Lower lobe of right lung (tissue), 2 donors: Measurements from ENCODE around the gene SLC9A1. TPM values are rescaled to one million over a fixed set of nuclear protein-coding genes. Genes with fewer than 3 reads are reported as not detected.
"Not testable (repeated sequence)": the region's sequence is repeated elsewhere in the genome, so short reads cannot be mapped to it uniquely, and the experiment has no call there.

Experiments
- ATAC-seq, 2 donors: fragments of 200-7000 bp; cut with Tn5 transposase; one replicate each; pipeline ENCODE4 v1.9.1; 2020 to 2022; ENCODE audit warnings: mild to moderate bottlenecking in 2 of 2, moderate library complexity in 2 of 2
- DNase-seq: peaks from one replicate; pipeline ENCODE4 v3.0.0-alpha.2; 2020
- H3K27ac ChIP-seq: fragments of 200-600 bp; one replicate; pipeline ENCODE4 v1.8.0; 2022
- H3K27me3 ChIP-seq: fragments of 200-600 bp; one replicate; pipeline ENCODE4 v1.8.0; 2022; ENCODE audit warnings: low read depth
- H3K36me3 ChIP-seq: fragments of 200-600 bp; one replicate; pipeline ENCODE4 v1.8.0; 2022; ENCODE audit warnings: mild to moderate bottlenecking
- H3K4me1 ChIP-seq: fragments of 200-600 bp; one replicate; pipeline ENCODE4 v1.8.0; 2022
- H3K4me3 ChIP-seq: fragments of 200-600 bp; one replicate; pipeline ENCODE4 v1.8.0; 2022; ENCODE audit warnings: mild to moderate bottlenecking
- H3K9me3 ChIP-seq: fragments of 200-600 bp; one replicate; pipeline ENCODE4 v1.8.0; 2022
- CTCF ChIP-seq: fragments of 200-600 bp; IDR thresholded peaks from one replicate; pipeline ENCODE4 v1.8.0; 2022; ENCODE audit warnings: antibody characterized with exemption, mild to moderate bottlenecking
- intact Hi-C: fragments of 100-400 bp; cut with DNase I; formaldehyde crosslinking; loops from one replicate; pipeline ENCODE4 v1.11.0; 2022
- total RNA-seq: library from RNA; stranded (reverse); fragmentation: NEBNext Ultra II Directional; extraction: Animal tissue kit (Norgen Biotek cat#: 25700); gene quantifications from one replicate; pipeline ENCODE4 v1.2.1, GENCODE V29; 2021
- donor health status: DM: no; HTN: yes; CAD: no; lungs with severe emphysema.

Gene SLC9A1
- total RNA-seq, 1 donor from 2014 or later: 57.7 TPM

GRCh38 chr1:27179979-27180378, 25.1 kb upstream of the SLC9A1 start:
- H3K4me1 ChIP-seq: no peaks in the 10 kb centered on the region
- no peak for TF ChIP-seq CTCF
- H3K27ac ChIP-seq: no peak overlapping the region
- H3K27me3 ChIP-seq: no peaks in the 10 kb centered on the region
- intact Hi-C loops: no loop called here
- H3K36me3 ChIP-seq: no peaks in the 10 kb centered on the region
- no peak for DNase-seq
- no peak overlapping the region for H3K4me3 ChIP-seq
- peaks cover 12% of the 10 kb centered on the region for H3K9me3 ChIP-seq
- ATAC-seq: no peak

- no peak for DNase-seq
- H3K27me3 ChIP-seq: no peaks in the 10 kb centered on the region
- intact Hi-C loops: no loop called here
Measured at GRCh38 chr1:27179379-27179778, 24.5 kb upstream of the SLC9A1 start.

GRCh38 chr1:27176954-27177353, 22.0 kb upstream of the SLC9A1 start:
- TF ChIP-seq CTCF: no peak
- H3K27me3 ChIP-seq: no peaks in the 10 kb centered on the region

More at GRCh38 chr1:27179379-27179778, 24.5 kb upstream of the SLC9A1 start:
- no peak for ATAC-seq
- Histone ChIP-seq H3K4me1 (no peaks in the 10 kb centered on the region), H3K27ac (no peak overlapping the region), H3K36me3 (no peaks in the 10 kb centered on the region), H3K4me3 (no peak overlapping the region), H3K9me3 (peaks cover 12% of the 10 kb centered on the region)
- TF ChIP-seq CTCF: no peak

GRCh38 chr1:27176323-27176722, 21.4 kb upstream of the SLC9A1 start:
- Histone ChIP-seq H3K4me1 (no peaks in the 10 kb centered on the region), H3K36me3 (no peaks in the 10 kb centered on the region), H3K27me3 (no peaks in the 10 kb centered on the region), H3K9me3 (no peaks in the 10 kb centered on the region), H3K4me3 (no peak overlapping the region), H3K27ac (no peak overlapping the region)
- no peak for DNase-seq
- TF ChIP-seq CTCF: no peak
- no peak for ATAC-seq
- intact Hi-C loops: no loop called here

More at GRCh38 chr1:27176954-27177353, 22.0 kb upstream of the SLC9A1 start:
- H3K9me3 ChIP-seq: peaks cover 5% of the 10 kb centered on the region
- H3K27ac ChIP-seq: no peak overlapping the region
- no peak for DNase-seq
- no peak for ATAC-seq
- H3K4me3 ChIP-seq: no peak overlapping the region
- intact Hi-C loops: no loop called here
- no peaks in the 10 kb centered on the region for H3K4me1 ChIP-seq
- H3K36me3 ChIP-seq: no peaks in the 10 kb centered on the region

GRCh38 chr1:27172992-27173391, 18.1 kb upstream of the SLC9A1 start:
- H3K36me3 ChIP-seq, ATAC-seq, H3K27ac ChIP-seq, H3K4me1 ChIP-seq, DNase-seq, H3K4me3 ChIP-seq, H3K9me3 ChIP-seq, intact Hi-C loops, H3K27me3 ChIP-seq: not testable (repeated sequence)

GRCh38 chr1:27166929-27167328, 12.0 kb upstream of the SLC9A1 start:
- no peaks in the 10 kb centered on the region for H3K4me1 ChIP-seq
- no peak for ATAC-seq
- no peak for TF ChIP-seq CTCF
- no peak for DNase-seq
- H3K4me3 ChIP-seq: no peak overlapping the region
- no peaks in the 10 kb centered on the region for H3K27me3 ChIP-seq
- intact Hi-C loops: no loop called here
- no peaks in the 10 kb centered on the region for H3K36me3 ChIP-seq
- no peaks in the 10 kb centered on the region for H3K9me3 ChIP-seq
- H3K27ac ChIP-seq: no peak overlapping the region
